Retinal pigment epithelial cell (primary cell): Measurements from ENCODE around the gene ANKRD27.

Experiments used
- DNase-seq: peaks from one replicate; pipeline ENCODE4 v3.0.0-alpha.2; 2010; ENCODE audit warnings: low read depth
- H3K4me3 ChIP-seq: 2 replicates; pipeline ENCODE4 v1.5.1; 2011; ENCODE audit warnings: mild to moderate bottlenecking, low read length, control low read depth, moderate library complexity
- CTCF ChIP-seq: conservative IDR thresholded peaks from 2 replicates; pipeline ENCODE4 v1.5.1; 2011; ENCODE audit warnings: low read depth, low read length, control low read depth, inconsistent platforms

Gene ANKRD27

GRCh38 chr19:32627714-32628270 lies 47.2 kb downstream of the ANKRD27 start:
- no peak overlapping the region for H3K4me3 ChIP-seq
- no peak for TF ChIP-seq CTCF
- no peak for DNase-seq

GRCh38 chr19:32626969-32627368 lies 48.0 kb downstream of the ANKRD27 start:
- DNase-seq: no peak

GRCh38 chr19:32624410-32624809 lies 50.6 kb downstream of the ANKRD27 start:
- no peak for DNase-seq
- no peak for TF ChIP-seq CTCF
- no peak overlapping the region for H3K4me3 ChIP-seq

More at GRCh38 chr19:32626969-32627368, 48.0 kb downstream of the ANKRD27 start:
- TF ChIP-seq CTCF: no peak
- H3K4me3 ChIP-seq: no peak overlapping the region

GRCh38 chr19:32622002-32622401 lies 53.0 kb downstream of the ANKRD27 start:
- TF ChIP-seq CTCF: no peak
- no peak for DNase-seq
- no peak overlapping the region for H3K4me3 ChIP-seq

GRCh38 chr19:32619051-32619685 lies 55.8 kb downstream of the ANKRD27 start:
- no peak for TF ChIP-seq CTCF
- H3K4me3 ChIP-seq: no peak overlapping the region
- no peak for DNase-seq

- TF ChIP-seq CTCF: no peak
- DNase-seq: no peak
- no peak overlapping the region for H3K4me3 ChIP-seq
These were observed 59.4 kb downstream of the ANKRD27 start for GRCh38 chr19:32615569-32615968.

GRCh38 chr19:32614916-32615315 lies 60.1 kb downstream of the ANKRD27 start:
- TF ChIP-seq CTCF: no peak
- DNase-seq: no peak
- H3K4me3 ChIP-seq: no peak overlapping the region
